Loucy (cell line): ENCODE results near the gene STX19.

Source experiments
- EZH2phosphoT487 ChIP-seq: fragments of 200-600 bp; IDR thresholded peaks from 2 replicates; pipeline ENCODE4 v1.6.1; 2018; ENCODE audit warnings: antibody characterized with exemption, mild to moderate bottlenecking, moderate library complexity, borderline replicate concordance
- TF ChIP-seq, protein P1 (sequence below): fragments of 200-600 bp; sonication (generic); conservative IDR thresholded peaks from 2 replicates; pipeline ENCODE4 v1.5.1; 2014; ENCODE audit warnings: mild to moderate bottlenecking, antibody characterized with exemption, low read length

DNA sequence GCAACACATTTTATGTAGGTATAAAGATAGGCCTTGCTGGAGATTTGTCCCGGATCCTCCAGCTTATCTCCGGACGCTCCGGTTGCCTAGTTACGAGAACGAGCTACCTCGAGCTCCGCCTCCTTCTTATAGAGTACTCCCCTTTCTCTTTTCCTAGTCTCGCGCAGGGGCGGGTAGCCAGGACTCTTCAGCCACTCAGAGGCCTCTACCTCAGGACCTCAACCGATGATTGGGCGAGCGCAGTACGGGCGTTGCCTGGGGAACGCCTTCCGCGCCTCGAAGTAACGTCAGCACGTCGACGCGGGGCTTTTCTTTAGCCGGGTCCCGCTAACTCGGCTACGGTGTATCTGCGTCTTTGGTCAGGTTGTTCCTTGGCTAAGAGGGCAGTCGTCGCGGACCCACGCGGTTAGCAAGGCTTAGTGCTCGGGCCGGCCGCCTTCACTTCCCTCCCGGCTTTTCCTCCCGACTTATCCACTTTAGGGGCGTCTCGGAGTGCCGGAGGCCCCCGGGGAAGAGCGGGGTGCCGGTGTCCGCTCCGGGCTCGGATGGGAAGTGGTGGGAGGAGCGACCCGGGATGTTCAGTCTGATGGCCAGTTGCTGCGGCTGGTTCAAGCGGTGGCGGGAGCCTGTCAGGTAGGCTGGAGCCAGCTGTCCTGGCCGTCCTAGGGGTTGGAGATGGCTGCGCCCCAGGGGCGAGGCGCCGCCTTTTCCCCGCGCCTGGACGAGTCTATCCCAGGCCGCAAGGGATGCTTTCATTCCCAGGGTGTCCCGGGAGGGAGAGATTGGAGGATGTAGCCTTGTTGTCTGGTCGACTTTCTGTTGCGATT lies 48.3 kb downstream of the STX19 start, which contains the start of gene ARL13B:
- TF ChIP-seq, protein P1, sequence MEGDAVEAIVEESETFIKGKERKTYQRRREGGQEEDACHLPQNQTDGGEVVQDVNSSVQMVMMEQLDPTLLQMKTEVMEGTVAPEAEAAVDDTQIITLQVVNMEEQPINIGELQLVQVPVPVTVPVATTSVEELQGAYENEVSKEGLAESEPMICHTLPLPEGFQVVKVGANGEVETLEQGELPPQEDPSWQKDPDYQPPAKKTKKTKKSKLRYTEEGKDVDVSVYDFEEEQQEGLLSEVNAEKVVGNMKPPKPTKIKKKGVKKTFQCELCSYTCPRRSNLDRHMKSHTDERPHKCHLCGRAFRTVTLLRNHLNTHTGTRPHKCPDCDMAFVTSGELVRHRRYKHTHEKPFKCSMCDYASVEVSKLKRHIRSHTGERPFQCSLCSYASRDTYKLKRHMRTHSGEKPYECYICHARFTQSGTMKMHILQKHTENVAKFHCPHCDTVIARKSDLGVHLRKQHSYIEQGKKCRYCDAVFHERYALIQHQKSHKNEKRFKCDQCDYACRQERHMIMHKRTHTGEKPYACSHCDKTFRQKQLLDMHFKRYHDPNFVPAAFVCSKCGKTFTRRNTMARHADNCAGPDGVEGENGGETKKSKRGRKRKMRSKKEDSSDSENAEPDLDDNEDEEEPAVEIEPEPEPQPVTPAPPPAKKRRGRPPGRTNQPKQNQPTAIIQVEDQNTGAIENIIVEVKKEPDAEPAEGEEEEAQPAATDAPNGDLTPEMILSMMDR: no peak
- TF ChIP-seq EZH2phosphoT487: no peak
